HG03354 (cell line): ENCODE measurements around the gene DPF3.
A peak's percentile ranks its signal among the peaks of the same experiment; 100 is the strongest.

ENCODE experiments used
- ATAC-seq: cut with Tn5 transposase; IDR thresholded peaks from one replicate; pipeline ENCODE4 v1.9.1; 2021; ENCODE audit warnings: mild to moderate bottlenecking; ENCODE audit not compliant: unreplicated experiment, poor library complexity, severe bottlenecking

Gene DPF3

GRCh38 chr14:72597252-72598233 is 296.4 kb downstream of the DPF3 start:
- ATAC-seq: peak; percentile 26

DNA sequence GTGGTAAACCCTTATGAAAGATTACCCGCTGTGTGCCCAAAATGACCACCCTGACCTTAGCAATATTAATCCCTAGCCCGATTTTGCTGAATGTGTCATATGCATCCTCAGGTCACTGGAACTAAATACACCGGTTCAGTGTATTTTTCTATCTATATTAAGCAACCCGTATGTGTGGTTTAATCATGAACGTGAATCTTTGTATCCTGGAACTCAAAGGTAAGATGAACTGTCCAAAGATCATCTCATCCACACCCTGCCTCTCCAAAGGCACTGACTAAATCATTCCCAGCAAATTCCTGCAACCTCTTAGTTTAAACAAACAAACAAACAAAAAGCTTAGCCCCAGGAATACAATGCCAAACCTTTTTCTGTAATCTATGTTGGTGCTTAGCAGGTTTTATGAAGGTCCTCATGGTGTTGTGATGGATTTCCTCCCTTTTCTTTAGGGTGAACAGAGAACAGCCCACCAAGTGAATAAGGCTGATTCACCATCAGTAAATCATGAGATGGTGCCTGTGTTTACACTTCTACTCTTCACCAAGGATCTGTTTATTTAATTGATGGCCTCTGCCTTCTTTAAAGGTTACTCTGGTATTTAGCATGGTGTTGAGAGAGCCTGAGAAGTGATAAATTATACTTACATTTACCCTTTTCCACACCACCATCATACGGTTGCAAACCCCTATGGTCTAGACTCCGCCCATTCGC is 298.6 kb downstream of the DPF3 start:
- ATAC-seq: no peak

DNA sequence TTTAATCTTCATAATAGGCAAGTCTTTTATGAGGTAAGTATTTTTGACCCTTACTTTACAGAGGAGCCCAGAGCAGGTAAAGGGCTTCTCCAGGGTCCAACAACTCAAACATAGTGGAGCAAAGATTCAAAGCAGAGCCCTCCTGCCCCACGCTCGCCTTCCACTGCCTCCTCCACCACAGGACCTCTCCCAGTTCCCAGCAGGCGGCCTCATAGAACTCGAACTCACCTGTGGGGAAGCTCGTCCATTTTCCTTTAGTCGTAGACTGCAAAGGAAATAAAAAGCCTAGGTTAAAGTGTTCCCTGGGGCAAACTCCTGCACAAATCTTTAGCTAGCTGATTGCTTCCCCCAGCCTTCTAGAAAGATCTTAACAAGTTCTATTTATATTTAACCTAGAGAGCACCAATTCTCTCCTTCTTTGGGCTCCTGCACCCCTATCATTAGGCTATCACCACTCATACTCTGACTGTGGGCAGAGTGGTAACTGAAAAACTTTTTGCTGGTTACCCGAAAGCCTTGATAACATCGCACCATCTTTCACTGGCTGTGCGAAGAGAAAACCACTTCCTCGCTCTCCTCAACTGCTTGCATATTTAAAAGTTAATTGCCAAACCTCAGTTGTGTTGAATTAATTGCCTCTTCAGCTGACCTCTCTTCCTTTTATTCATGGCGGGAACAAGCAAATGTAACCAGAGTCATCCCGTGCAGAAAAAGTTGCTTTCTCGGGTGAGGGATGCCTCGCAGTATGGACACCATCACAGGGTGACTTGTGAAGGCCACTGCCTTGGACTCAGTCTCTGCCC is 299.6 kb downstream of the DPF3 start:
- ATAC-seq: peak; percentile 71

GRCh38 chr14:72591391-72591790 is 302.5 kb downstream of the DPF3 start:
- no peak for ATAC-seq

DNA sequence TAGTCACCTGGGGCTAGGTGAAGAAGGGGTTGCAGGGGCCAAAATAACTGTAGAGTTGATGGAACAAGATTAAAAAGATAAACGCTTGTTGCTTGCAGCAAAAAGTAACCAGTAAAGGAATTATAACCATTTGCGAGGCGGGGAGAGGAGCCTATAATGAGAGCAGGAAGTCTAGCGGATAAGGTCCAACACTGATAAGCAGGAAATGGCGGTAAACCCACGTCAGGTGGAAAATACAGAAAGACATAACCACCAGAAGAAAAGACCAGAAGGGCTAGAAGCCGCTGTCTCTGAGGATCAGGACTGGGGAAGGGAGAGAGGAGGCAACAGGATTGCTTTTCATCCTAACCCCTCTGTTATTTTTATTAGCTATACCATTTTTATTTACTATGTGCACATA is 303.3 kb downstream of the DPF3 start:
- no peak for ATAC-seq

DNA sequence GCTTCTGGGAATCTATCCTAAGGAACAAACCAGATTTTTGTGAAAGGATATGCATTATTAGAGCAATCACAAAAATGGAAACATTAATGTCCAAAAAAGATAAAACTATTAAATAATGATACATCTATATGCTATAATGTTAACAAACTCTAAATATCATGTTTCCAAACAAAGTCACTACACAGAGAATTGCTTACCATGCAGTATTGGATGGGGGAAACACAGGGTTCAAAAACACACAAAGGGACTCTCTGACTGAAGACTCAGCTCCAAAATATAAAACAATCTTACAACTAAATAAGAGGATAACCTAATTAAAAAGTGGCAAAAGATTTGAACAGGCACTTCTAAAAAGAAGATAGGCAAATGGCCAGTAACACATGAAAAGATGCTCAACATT is 304.2 kb downstream of the DPF3 start:
- no peak for ATAC-seq

DNA sequence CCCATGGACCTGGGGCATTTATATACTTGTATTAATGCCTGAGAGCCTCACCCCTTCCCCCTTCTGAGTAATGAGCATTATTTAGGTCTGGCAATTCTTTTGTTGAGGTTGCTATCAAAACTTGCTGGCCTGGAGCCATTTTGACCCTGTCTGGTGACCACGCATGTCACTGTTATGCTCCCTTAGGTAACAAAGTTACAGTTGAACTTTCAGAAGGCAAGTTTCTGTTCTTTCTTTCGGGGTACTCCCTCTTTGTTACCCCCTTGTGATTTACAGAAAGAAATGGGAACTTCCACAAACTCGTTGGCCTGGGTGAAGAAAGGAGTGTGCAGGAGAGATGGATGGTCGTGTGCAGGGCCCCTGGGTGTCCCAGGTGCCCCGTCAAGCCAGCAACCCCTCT is 305.4 kb downstream of the DPF3 start:
- ATAC-seq: no peak

DNA sequence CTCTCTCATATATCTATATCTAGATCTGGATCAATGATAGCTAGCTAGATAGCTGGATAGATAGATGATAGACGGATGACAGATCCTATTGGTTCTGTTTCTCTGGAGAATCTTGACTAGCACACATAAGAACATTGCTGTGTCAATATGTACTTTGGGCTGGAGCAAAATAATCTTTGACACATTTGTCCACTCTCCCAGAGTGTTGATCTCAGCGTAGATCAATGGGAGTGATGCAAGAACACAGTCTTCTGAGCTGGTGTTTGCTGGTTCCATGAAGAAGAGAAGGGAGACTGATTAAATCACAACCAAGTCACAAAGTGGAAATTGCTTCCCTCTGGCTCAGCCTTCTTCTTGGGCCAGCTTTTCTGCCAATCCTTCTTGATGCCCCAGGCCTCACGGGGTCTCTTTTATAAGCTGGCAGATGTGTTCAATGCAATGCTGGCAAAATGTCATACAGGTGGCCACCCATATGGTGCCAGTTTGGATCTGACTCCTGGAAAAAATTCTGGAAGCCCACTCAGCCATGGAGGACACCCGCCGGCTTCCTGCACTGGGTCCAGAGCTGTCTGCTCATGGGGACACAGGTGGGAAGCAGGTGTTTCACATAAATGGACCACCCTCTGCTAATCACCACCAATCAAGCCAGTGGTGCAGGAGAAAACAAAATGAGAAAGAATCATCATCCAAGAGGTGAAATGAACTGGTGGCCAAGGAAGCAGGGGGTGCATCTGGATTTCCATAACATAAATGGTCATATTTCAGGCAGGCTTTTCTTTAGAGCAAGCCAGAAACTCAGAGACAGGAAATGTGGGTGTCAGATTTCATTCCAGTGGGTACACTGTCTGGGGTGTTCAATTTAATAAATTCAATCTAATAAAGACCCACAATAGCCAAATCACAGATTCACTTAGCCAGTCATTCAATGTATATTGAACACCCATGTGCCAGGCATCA is 310.3 kb downstream of the DPF3 start:
- no peak for ATAC-seq

- no peak for ATAC-seq
Measured at GRCh38 chr14:72582582-72582981, 311.3 kb downstream of the DPF3 start.

- no peak for ATAC-seq
Measured at GRCh38 chr14:72578514-72578913, 315.4 kb downstream of the DPF3 start.

GRCh38 chr14:72577521-72577920 is 316.4 kb downstream of the DPF3 start:
- ATAC-seq: no peak

DNA sequence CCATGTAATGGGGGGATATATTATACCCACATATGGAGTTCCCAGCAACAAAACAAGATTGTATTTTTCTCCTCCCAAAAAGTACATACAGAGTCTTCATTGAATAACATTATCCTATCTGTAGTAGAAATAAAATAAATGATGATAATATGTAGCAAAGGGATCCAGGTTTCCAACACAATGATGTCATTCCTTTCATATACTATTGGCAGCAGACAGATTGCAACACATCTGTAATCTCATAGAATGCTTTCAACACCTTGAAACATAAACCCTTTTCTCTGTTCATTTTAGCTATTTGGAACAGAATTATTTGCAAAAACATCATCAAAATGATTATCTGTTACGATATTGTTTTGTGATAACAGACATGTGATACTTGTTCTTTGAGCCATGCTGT is 317.6 kb downstream of the DPF3 start:
- ATAC-seq: no peak

- no peak for ATAC-seq
Measured at GRCh38 chr14:72574715-72575114, 319.2 kb downstream of the DPF3 start.

DNA sequence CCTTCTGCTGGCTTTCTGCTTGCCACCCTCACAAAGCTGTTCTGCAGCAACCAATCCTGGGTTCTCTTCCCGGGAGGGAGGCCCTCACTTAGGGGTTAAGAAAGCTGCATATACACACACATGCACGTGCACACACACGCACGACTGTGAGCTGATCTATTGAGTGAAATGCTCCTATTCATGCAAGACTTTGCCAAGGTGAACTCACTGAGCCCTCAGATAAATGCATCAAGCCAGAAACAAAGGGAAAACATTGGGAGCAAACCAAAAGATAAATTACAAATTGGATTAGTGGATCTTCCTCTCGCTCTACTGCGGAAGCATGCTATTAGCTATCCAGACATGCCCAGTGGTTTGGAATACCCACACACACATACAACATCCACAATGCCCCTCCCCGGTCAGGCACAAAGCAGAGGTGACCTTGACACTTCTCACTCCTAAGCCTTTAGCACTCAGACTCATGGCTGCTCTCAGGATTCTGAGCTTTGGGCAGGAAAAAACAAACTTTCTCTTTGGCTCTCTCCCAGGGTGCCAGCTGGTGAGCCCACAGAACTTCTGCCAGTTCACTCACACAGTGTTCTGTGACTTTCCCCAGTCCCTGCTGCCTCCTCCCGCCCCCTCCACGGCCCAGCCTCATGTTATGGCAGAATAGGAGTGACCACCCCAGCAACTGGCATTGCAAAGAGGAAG is 320.0 kb downstream of the DPF3 start:
- ATAC-seq: no peak
